HUES6 (cell line): ENCODE data around the gene C6orf47.

Experiments used
- H3K27ac ChIP-seq: 2 replicates; pipeline ENCODE4 v1.7.0; 2013; ENCODE audit warnings: low read depth, mild to moderate bottlenecking, low read length, inconsistent platforms
- H3K27me3 ChIP-seq: 2 replicates; pipeline ENCODE4 v1.6.1; 2013; ENCODE audit warnings: low read length; ENCODE audit not compliant: control insufficient read depth, insufficient read depth
- H3K36me3 ChIP-seq: 2 replicates; pipeline ENCODE4 v1.6.1; 2013; ENCODE audit warnings: low read length; ENCODE audit not compliant: control insufficient read depth, insufficient read depth
- H3K4me1 ChIP-seq: 2 replicates; pipeline ENCODE4 v1.6.1; 2013; ENCODE audit warnings: low read length; ENCODE audit not compliant: control insufficient read depth, insufficient read depth
- H3K4me3 ChIP-seq: 2 replicates; pipeline ENCODE4 v1.5.1; 2013; ENCODE audit warnings: low read depth, low read length
- H3K9ac ChIP-seq: one replicate; pipeline ENCODE4 v1.6.1; 2013; ENCODE audit warnings: mild to moderate bottlenecking, low read length
- H3K9me3 ChIP-seq: 2 replicates; pipeline ENCODE4 v1.6.1; 2013; ENCODE audit warnings: low read depth, low read length; ENCODE audit not compliant: control insufficient read depth, insufficient read depth

The C6orf47 gene

GRCh38 chr6:31617010-31617409 lies 43.6 kb downstream of the C6orf47 start:
- Histone ChIP-seq H3K27ac (no peak overlapping the region), H3K27me3 (no peaks in the 10 kb centered on the region), H3K4me3 (no peak overlapping the region), H3K9ac (no peak overlapping the region), H3K4me1 (peaks cover 15% of the 10 kb centered on the region), H3K36me3 (peaks cover 9% of the 10 kb centered on the region), H3K9me3 (no peaks in the 10 kb centered on the region)

DNA sequence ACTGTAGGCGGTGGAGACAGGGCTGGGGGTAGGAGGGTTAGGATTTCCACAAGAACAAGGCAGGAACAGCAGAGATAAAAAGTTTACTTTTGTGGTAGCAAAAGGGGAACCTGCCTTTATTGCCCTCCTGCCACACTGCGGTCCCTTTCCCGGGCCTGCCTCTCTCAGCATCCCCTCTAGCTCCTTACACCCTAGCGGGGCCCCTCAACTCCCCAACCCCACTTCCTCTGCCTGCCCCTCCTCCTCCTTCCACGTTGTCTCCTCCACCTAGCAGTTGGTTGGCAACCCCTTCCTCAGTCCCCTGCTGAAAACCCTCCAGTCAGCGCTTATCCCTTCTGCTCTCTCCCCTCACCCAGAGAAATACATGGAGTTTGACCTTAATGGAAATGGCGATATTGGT lies 44.8 kb downstream of the C6orf47 start:
- H3K9me3 ChIP-seq, result no peaks in the 10 kb centered on the region
- H3K4me1 ChIP-seq, result peaks cover 15% of the 10 kb centered on the region
- no peaks in the 10 kb centered on the region for H3K36me3 ChIP-seq
- no peak overlapping the region for H3K27ac ChIP-seq
- no peak overlapping the region for H3K4me3 ChIP-seq
- no peak overlapping the region for H3K9ac ChIP-seq
- no peaks in the 10 kb centered on the region for H3K27me3 ChIP-seq

- Histone ChIP-seq H3K9me3 (no peaks in the 10 kb centered on the region), H3K36me3 (no peaks in the 10 kb centered on the region), H3K9ac (no peak within 1 kb of the TSS), H3K4me1 (peaks cover 15% of the 10 kb centered on the region), H3K27ac (no peak within 1 kb of the TSS), H3K27me3 (no peaks in the 10 kb centered on the region), H3K4me3 (no peak within 1 kb of the TSS)
These were observed 45.6 kb downstream of the C6orf47 start, which contains the start of gene AIF1 for GRCh38 chr6:31614684-31615578. Gene AIF1, plus strand, starts transcription at chr6:31615234. Its CDS starts 96 bp downstream, at chr6:31615330.

DNA sequence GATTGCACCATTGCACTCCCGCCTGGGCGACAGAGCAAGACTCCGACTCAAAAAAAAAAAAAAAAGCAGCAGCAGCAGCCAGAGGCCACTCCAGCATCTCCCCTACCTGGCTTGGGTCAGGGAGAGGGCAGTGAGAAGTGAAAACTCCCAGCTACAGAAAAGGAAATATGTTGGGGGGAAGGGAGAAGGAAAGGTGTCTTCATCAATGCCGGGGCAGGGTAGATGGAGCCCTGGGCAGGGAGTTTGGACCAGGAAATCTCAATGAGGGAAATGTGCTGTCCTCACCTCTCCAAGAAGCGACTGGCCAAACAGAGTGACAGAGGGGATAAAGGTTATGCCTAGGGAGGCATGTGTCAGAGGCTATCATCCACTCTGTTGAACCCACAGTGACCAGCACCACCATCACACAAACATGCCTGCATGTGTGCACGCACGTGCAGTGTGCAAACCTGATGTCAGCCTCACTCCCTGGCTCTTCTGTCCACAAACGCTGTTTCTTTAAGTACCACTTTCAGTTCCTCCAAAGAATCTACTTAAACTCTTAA lies 46.4 kb downstream of the C6orf47 start:
- Histone ChIP-seq H3K4me1 (peaks cover 15% of the 10 kb centered on the region), H3K36me3 (no peaks in the 10 kb centered on the region), H3K9ac (no peak overlapping the region), H3K9me3 (no peaks in the 10 kb centered on the region), H3K27ac (no peak overlapping the region), H3K4me3 (no peak overlapping the region), H3K27me3 (no peaks in the 10 kb centered on the region)

- Histone ChIP-seq H3K9ac (no peak overlapping the region), H3K36me3 (no peaks in the 10 kb centered on the region), H3K4me1 (peaks cover 13% of the 10 kb centered on the region), H3K27me3 (no peaks in the 10 kb centered on the region), H3K9me3 (no peaks in the 10 kb centered on the region), H3K4me3 (no peak overlapping the region), H3K27ac (no peak overlapping the region)
These were observed 49.6 kb downstream of the C6orf47 start for GRCh38 chr6:31610968-31611367.

DNA sequence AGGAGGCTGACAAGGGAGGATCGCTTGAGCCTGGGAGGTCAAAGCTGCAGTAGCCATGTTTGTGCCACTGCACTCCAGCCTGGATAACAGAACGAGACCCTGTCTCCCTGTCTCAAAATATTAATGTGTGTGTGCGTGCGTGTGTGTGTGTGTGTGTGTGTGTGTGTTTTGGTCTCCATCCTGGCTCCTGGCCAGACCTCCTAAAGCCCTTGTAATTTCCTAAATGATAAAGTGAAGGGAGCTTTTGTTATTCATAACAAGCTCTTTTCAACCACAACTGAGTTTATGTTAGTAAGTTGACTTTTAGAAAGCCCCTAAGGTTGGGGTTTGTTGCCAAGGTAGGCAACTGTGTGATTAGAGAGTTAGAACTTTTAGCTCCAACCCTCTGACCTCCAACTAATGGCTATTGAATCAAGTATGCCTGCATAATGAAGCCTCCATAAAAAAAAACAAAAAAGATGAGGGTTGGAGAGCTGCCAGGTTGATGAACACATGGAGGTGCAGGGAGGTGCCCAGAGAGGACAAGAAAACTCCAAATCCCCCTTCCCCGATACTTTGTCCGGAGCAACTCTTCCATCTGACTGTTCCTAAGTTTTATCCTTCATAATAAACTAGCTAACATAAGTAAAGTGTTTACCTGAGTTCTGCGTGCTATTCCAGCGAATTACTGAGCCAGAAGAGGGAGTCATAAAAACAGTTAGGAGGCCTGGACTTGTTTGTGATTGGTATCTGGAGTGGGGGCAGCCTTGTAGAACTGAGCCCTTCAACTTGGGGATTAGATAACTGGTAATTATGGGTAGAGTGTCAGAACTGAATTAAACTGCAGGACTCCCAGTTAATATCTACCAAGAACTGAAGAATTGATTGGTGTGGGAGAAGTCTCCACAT lies 50.8 kb downstream of the C6orf47 start:
- Histone ChIP-seq H3K36me3 (no peaks in the 10 kb centered on the region), H3K4me1 (peaks cover 1% of the 10 kb centered on the region; the same call in 1 of the 2 replicates), H3K9ac (no peak overlapping the region), H3K4me3 (no peak overlapping the region), H3K27ac (no peak overlapping the region), H3K27me3 (no peaks in the 10 kb centered on the region), H3K9me3 (no peaks in the 10 kb centered on the region)
